Limb (tissue), 2 donors: ENCODE measurements around the gene INTS11.
"Not testable (repeated sequence)": the region's sequence is repeated elsewhere in the genome, so short reads cannot be mapped to it uniquely, and the experiment has no call there.

Experiments used
- DNase-seq, 2 donors: peaks; one replicate each; pipeline ENCODE4 v3.0.0-alpha.2; 2016; ENCODE audit errors: extremely low spot score in 2 of 2

Gene INTS11

GRCh38 chr1:1324524-1325287 lies at the start of gene INTS11, which contains the start of gene CPTP:
INTS11 (minus strand) TSS chr1:1324660; CDS start chr1:1324608, 52 bp downstream.
CPTP (plus strand) TSS chr1:1324802; CDS start chr1:1326911, 2,109 bp downstream.
- DNase-seq = peak; percentile 91 to 97

- no peak for DNase-seq
Observed at GRCh38 chr1:1373815-1374588, 49.5 kb upstream of the INTS11 start.

- DNase-seq = no peak
Observed at GRCh38 chr1:1373051-1373814, 48.8 kb upstream of the INTS11 start.

GRCh38 chr1:1371746-1372711 lies 47.6 kb upstream of the INTS11 start:
- peak in 1 of 2 donors; percentile 86 for DNase-seq

- no peak for DNase-seq
Observed at GRCh38 chr1:1371364-1371745, 46.9 kb upstream of the INTS11 start.

GRCh38 chr1:1370771-1371300 lies 46.4 kb upstream of the INTS11 start:
- no peak for DNase-seq

- DNase-seq = not testable (repeated sequence)
Observed at GRCh38 chr1:1370094-1370493, 45.6 kb upstream of the INTS11 start.

- no peak for DNase-seq
Observed at GRCh38 chr1:1367315-1367714, 42.9 kb upstream of the INTS11 start.

GRCh38 chr1:1366699-1367066 lies 42.2 kb upstream of the INTS11 start:
- DNase-seq = no peak

- DNase-seq = no peak
Observed at GRCh38 chr1:1365875-1366698, 41.6 kb upstream of the INTS11 start.

GRCh38 chr1:1364266-1364665 lies 39.8 kb upstream of the INTS11 start:
- DNase-seq = no peak

- peak in 1 of 2 donors; percentile 60 for DNase-seq
Observed at GRCh38 chr1:1361982-1362423, 37.5 kb upstream of the INTS11 start.

GRCh38 chr1:1361233-1361981 lies 36.9 kb upstream of the INTS11 start:
- peak in 1 of 2 donors; percentile 32 for DNase-seq

- peak in 1 of 2 donors; percentile 51 for DNase-seq
Observed at GRCh38 chr1:1360506-1361169, 36.2 kb upstream of the INTS11 start.

GRCh38 chr1:1359664-1360468 lies 35.4 kb upstream of the INTS11 start:
- peak; percentile 59 to 76 for DNase-seq

- no peak for DNase-seq
Observed at GRCh38 chr1:1359308-1359663, 34.8 kb upstream of the INTS11 start.
